Activated T-helper 2 cell treated with anti-CD3 and anti-CD28 coated beads, Interferon-gamma antibody, Interleukin-2, Interleukin-4, amounts not matched to agents 10 μg/mL and 5 μg/mL and 100 μg/mL, durations not matched to agents 14 hours and 24 hours and 36 hours (primary cell): ENCODE data around the gene ABLIM2. TPM values are rescaled to one million over a fixed set of nuclear protein-coding genes. Genes with fewer than 3 reads are reported as not detected.
"Not testable (repeated sequence)": the region's sequence is repeated elsewhere in the genome, so short reads cannot be mapped to it uniquely, and the experiment has no call there.

Experiments
- DNase-seq: peaks from one replicate; pipeline ENCODE4 v3.0.0; 2021; ENCODE audit warnings: low spot score
- H3K27ac Mint-ChIP-seq: one replicate; pipeline ENCODE4 v1.8.0; 2021; ENCODE audit warnings: mixed read lengths
- H3K27me3 Mint-ChIP-seq: one replicate; pipeline ENCODE4 v1.8.0; 2021; ENCODE audit warnings: low read depth, mixed read lengths
- H3K36me3 Mint-ChIP-seq: one replicate; pipeline ENCODE4 v1.8.0; 2021; ENCODE audit warnings: low read depth, mixed read lengths
- H3K4me1 Mint-ChIP-seq: one replicate; pipeline ENCODE4 v1.8.0; 2021; ENCODE audit warnings: low read depth, mixed read lengths
- H3K4me3 Mint-ChIP-seq: one replicate; pipeline ENCODE4 v1.8.0; 2021; ENCODE audit warnings: low read depth, mild to moderate bottlenecking, moderate library complexity, mixed read lengths
- H3K9me3 Mint-ChIP-seq: one replicate; pipeline ENCODE4 v1.8.0; 2021; ENCODE audit warnings: mixed read lengths
- intact Hi-C: fragments of 100-400 bp; cut with micrococcal nuclease; formaldehyde crosslinking; loops from one replicate; pipeline ENCODE4 v1.15.1; 2023
- total RNA-seq: library from RNA; stranded (reverse); gene quantifications from 2 replicates; pipeline ENCODE4 v1.2.3, GENCODE V29; 2022

The ABLIM2 gene
- total RNA-seq, 1 donor from 2014 or later, result 0.32 TPM

GRCh38 chr4:8146157-8146556 lies 12.5 kb downstream of the ABLIM2 start:
- no peaks in the 10 kb centered on the region for H3K36me3 Mint-ChIP-seq
- intact Hi-C loops, result no loop called here
- H3K9me3 Mint-ChIP-seq, result no peaks in the 10 kb centered on the region
- H3K27me3 Mint-ChIP-seq, result no peaks in the 10 kb centered on the region
- H3K4me3 Mint-ChIP-seq, result no peak overlapping the region
- no peak for DNase-seq
- H3K27ac Mint-ChIP-seq, result no peak overlapping the region
- H3K4me1 Mint-ChIP-seq, result no peaks in the 10 kb centered on the region

DNA sequence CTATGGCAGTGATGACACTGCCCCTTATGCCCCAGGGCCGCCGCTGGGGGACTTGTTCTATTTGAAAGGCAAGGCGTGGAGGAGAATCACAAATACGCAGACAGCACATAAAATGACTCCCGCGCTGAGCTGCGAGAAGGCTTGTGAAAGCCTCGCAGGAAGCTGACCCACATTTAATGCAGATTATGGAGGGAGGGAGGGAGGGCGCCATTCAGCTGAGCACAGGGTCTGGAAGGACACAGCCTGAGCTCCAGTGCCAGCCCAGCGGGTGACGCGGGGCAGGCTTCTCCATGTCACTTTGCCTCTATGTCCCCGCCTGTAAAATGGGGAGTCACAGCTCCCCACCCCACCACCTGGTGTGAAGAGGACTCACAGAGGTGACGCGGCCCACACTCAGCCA lies 14.3 kb downstream of the ABLIM2 start:
- DNase-seq, result no peak
- no peaks in the 10 kb centered on the region for H3K4me1 Mint-ChIP-seq
- no peaks in the 10 kb centered on the region for H3K27me3 Mint-ChIP-seq
- no peaks in the 10 kb centered on the region for H3K36me3 Mint-ChIP-seq
- intact Hi-C loops, result no loop called here
- no peak overlapping the region for H3K4me3 Mint-ChIP-seq
- H3K27ac Mint-ChIP-seq, result no peak overlapping the region
- H3K9me3 Mint-ChIP-seq, result no peaks in the 10 kb centered on the region

GRCh38 chr4:8143392-8144140 lies 15.0 kb downstream of the ABLIM2 start:
- intact Hi-C loops, result no loop called here
- Mint-ChIP-seq H3K4me3 (no peak overlapping the region), H3K9me3 (no peaks in the 10 kb centered on the region), H3K27ac (no peak overlapping the region), H3K27me3 (no peaks in the 10 kb centered on the region), H3K4me1 (no peaks in the 10 kb centered on the region), H3K36me3 (no peaks in the 10 kb centered on the region)
- no peak for DNase-seq

DNA sequence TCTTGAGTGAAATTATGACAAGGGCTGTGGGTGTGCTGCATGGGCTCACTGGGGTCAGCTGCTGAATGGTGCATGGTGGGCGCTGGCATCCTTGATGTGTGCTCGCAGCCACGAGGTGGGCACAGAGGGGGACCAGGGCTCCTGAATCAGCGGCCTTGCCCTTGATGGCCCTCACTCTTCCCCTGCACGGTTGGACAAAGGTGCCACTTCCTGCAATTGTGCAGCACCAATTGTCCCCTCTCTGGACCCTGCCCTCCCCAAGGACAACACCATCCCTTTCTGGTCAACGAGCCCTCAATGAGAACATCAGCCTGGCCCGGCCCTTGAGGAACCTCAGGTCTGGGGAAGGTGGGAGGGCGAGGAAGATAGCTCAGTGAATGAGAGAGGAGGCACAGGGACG lies 16.1 kb downstream of the ABLIM2 start:
- H3K27ac Mint-ChIP-seq, result no peak overlapping the region
- H3K4me3 Mint-ChIP-seq, result no peak overlapping the region
- no peaks in the 10 kb centered on the region for H3K27me3 Mint-ChIP-seq
- DNase-seq, result no peak
- intact Hi-C loops, result no loop called here
- H3K36me3 Mint-ChIP-seq, result no peaks in the 10 kb centered on the region
- no peaks in the 10 kb centered on the region for H3K4me1 Mint-ChIP-seq
- no peaks in the 10 kb centered on the region for H3K9me3 Mint-ChIP-seq

DNA sequence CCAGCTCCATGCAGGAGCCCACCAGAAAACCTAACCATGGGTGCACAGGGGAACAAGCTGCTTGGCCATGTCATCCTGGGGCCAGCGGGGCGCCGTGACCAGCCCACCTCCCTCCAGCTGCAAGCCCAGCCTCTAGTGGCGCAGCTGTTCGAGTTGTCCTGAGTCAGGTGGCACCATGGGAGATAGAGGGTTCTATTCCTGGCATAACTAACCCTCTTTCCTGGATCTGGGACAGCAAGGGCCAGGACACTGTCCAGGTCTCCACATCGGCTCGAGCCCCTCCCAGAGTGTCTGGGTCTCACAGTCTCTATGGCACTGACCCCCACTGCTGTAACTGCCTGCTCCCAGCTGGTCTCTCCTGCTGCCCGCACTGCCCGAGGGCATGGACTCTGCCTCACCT lies 16.7 kb downstream of the ABLIM2 start:
- DNase-seq, result no peak
- intact Hi-C loops, result no loop called here
- no peaks in the 10 kb centered on the region for H3K27me3 Mint-ChIP-seq
- no peaks in the 10 kb centered on the region for H3K36me3 Mint-ChIP-seq
- H3K4me3 Mint-ChIP-seq, result no peak overlapping the region
- H3K27ac Mint-ChIP-seq, result no peak overlapping the region
- H3K4me1 Mint-ChIP-seq, result no peaks in the 10 kb centered on the region
- no peaks in the 10 kb centered on the region for H3K9me3 Mint-ChIP-seq

DNA sequence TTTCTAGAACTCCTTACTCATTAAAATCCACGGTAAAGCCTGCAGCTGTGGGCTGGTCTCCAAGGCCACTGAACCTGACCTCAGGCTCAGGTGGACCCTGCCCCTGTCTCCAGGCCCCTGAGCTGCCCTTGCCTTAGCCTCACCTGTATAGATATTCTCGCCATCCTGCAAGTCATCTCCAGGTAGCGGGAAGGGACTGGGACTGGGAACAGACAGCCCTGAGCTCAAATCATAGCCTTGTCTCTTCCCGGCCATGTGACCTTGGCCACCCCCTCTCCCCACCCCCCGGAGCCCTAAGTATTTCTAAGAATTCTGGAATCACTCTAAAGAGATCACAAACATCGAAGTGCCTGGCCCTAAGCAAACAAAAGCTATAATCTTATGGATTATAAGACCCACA lies 17.7 kb downstream of the ABLIM2 start:
- no peak for DNase-seq
- H3K27me3 Mint-ChIP-seq, result no peaks in the 10 kb centered on the region
- no peak overlapping the region for H3K27ac Mint-ChIP-seq
- intact Hi-C loops, result no loop called here
- H3K4me3 Mint-ChIP-seq, result no peak overlapping the region
- H3K4me1 Mint-ChIP-seq, result no peaks in the 10 kb centered on the region
- H3K9me3 Mint-ChIP-seq, result no peaks in the 10 kb centered on the region
- no peaks in the 10 kb centered on the region for H3K36me3 Mint-ChIP-seq

- H3K4me1 Mint-ChIP-seq, H3K27ac Mint-ChIP-seq, H3K4me3 Mint-ChIP-seq, H3K9me3 Mint-ChIP-seq, H3K36me3 Mint-ChIP-seq, H3K27me3 Mint-ChIP-seq, DNase-seq, intact Hi-C loops: not testable (repeated sequence)
These were observed 18.9 kb downstream of the ABLIM2 start for GRCh38 chr4:8139726-8140125.

DNA sequence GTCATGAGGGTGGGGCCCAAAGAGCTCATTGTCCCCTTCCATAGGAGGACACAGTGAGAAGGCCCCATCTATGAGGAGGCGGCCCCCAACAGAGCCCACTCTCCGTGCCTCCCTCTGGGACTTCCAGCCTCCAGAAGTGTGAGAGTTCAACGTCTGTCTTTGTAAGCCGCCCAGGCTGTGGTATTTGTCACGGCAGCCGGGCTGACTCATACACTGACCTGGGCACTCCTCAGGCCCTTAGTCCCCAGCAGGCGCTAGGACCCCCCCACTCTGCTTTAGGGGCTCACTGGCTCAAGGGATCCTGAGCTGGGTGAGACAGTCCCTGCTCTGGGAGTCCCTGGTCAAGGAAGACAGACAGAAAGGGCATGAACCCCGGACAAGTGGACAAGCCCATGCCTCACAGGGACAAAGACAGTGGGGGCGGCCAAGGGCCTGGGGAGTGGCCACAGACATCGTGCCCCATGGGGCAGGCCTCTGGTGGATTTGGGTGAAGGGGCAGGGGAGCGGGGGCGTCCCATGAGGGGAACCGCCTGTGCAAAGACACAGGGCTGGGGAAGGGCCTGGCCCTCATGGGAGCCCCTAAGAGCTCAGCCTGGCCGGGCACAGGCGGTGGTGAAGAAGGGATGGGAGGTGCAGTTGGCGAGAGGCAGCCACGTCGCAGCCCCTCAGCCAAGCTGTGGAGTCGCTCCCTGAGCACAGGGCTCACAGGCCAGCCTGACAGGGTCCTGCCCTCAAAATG lies 21.5 kb downstream of the ABLIM2 start:
- Mint-ChIP-seq H3K4me3 (no peak overlapping the region), H3K27me3 (no peaks in the 10 kb centered on the region), H3K9me3 (no peaks in the 10 kb centered on the region), H3K4me1 (no peaks in the 10 kb centered on the region), H3K36me3 (no peaks in the 10 kb centered on the region), H3K27ac (no peak overlapping the region)
- no peak for DNase-seq
- intact Hi-C loops, result no loop called here

- DNase-seq, result no peak
- Mint-ChIP-seq H3K27ac (no peak overlapping the region), H3K9me3 (no peaks in the 10 kb centered on the region), H3K27me3 (no peaks in the 10 kb centered on the region), H3K36me3 (no peaks in the 10 kb centered on the region), H3K4me3 (no peak overlapping the region), H3K4me1 (no peaks in the 10 kb centered on the region)
- intact Hi-C loops, result no loop called here
These were observed 22.1 kb downstream of the ABLIM2 start for GRCh38 chr4:8136529-8136928.

DNA sequence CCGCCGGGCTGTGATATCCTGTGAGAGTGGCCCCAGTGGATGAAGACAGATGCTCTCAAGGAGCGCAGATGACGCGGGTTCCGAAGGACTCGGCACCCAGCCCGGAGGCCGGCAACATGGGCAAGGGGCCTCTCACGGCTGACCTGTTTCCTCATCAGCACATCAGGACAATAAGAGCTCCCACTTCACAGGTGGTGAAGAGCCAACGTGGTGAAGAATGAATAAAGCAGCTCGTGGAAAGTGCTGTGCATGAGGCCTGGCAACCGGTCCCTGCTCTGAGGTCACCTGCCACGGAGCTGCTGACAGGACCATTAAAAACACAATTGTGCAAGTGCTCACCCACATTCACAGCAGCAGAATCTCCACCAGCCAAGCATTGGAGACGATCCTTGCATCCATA lies 22.9 kb downstream of the ABLIM2 start:
- intact Hi-C loops, result no loop called here
- no peak overlapping the region for H3K4me3 Mint-ChIP-seq
- no peaks in the 10 kb centered on the region for H3K4me1 Mint-ChIP-seq
- H3K27me3 Mint-ChIP-seq, result no peaks in the 10 kb centered on the region
- no peak overlapping the region for H3K27ac Mint-ChIP-seq
- H3K36me3 Mint-ChIP-seq, result no peaks in the 10 kb centered on the region
- no peak for DNase-seq
- no peaks in the 10 kb centered on the region for H3K9me3 Mint-ChIP-seq

DNA sequence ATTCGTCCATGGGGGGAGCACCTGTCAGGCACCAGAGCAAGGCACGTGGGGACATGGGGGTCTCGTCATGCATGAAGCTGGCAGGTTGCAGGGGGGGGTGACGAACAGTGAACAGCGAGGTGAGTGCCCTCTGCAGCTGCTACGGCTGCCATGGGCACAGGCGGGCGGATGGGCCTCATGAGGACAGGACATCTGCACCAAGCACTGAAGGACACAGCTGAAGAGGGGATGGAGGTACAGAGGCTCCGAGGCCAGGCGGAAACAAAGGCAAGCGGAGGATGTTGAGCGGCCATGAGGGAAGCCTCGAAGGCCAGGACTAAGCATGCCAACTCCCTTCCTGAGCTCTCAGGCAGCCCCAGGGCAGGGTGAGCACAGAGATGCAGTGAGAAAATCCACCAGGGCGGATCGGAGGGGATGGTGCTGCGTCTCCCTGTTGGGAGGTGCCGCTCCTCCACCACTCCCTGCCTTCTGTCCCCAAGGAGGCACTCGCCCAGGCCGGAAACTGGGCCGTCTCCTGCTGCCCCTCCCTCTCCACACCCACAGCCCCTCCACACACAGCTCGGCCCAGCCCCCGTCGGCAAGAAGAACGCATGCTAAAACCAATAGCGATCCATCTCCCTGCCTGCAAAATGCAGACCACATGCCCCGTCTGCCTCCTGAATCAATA lies 24.6 kb downstream of the ABLIM2 start:
- Mint-ChIP-seq H3K27me3 (no peaks in the 10 kb centered on the region), H3K36me3 (no peaks in the 10 kb centered on the region), H3K27ac (no peak overlapping the region), H3K4me3 (no peak overlapping the region), H3K9me3 (no peaks in the 10 kb centered on the region), H3K4me1 (no peaks in the 10 kb centered on the region)
- intact Hi-C loops, result no loop called here
- DNase-seq, result no peak

DNA sequence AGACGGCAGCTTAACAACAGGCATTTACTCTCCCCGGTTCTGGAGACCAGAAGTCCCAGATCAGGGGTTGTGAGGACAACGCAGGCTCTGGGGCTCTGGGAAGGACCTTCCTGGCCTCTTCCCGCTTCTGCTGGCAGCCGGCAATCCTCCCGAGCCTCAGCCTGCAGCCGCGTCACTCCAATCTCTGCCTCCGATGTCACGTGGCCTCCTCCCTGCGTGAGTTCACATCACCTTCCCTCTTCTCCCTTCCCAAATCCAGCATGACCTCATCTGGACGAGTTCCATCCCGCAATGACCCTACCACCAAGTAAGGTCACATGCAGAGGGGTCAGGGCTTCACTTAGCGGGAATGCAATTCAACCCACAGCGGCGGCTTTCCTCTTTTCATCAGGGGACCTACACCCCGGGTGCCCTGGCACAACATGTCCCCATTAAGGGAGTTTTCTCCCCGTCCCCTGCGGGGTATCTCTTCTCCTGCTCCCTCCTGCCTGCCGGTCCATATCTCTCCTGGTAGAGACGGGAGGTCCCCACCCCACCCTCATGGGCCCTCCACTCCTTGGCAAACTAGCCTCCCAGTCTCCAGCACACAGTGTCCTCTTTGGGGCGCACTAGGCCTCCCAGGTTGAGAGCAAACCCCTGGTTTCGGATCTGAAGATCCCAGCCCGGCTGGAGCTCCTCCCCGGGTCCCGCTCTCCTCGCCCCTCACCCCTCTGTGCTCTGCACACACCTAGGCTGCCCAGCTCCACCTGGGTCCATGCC lies 25.5 kb downstream of the ABLIM2 start:
- H3K9me3 Mint-ChIP-seq, result no peaks in the 10 kb centered on the region
- no peak for DNase-seq
- no peaks in the 10 kb centered on the region for H3K4me1 Mint-ChIP-seq
- no peaks in the 10 kb centered on the region for H3K36me3 Mint-ChIP-seq
- no peak overlapping the region for H3K27ac Mint-ChIP-seq
- intact Hi-C loops, result no loop called here
- no peak overlapping the region for H3K4me3 Mint-ChIP-seq
- no peaks in the 10 kb centered on the region for H3K27me3 Mint-ChIP-seq

DNA sequence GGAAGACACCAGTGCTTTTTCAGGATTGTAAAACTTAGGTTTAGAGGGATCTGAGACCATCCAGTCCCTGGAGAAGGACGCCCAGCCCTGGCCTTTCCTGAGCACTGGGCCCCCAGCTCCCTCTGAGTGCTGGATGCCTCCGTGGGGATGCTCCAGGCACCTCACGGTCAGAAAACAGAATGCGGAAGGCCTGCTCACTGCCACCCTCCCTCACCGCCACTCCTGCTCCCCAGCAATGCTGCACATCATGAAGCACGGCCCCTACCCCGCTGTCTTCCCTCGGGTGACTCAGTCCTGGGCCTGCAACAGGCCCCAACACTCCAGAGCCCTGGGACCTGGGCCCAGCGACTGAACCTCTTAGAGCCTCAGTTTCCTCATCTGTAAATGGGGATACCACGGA lies 26.2 kb downstream of the ABLIM2 start:
- Mint-ChIP-seq H3K4me3 (no peak overlapping the region), H3K4me1 (no peaks in the 10 kb centered on the region)

More for the DNA sequence above, 26.2 kb downstream of the ABLIM2 start:
- DNase-seq, result no peak
- no peak overlapping the region for H3K27ac Mint-ChIP-seq
- no peaks in the 10 kb centered on the region for H3K36me3 Mint-ChIP-seq
- H3K9me3 Mint-ChIP-seq, result no peaks in the 10 kb centered on the region
- intact Hi-C loops, result no loop called here
- H3K27me3 Mint-ChIP-seq, result no peaks in the 10 kb centered on the region
